Prostate gland (tissue), 2 donors: ENCODE data around the gene KCNQ5. TPM values are rescaled to one million over a fixed set of nuclear protein-coding genes. Genes with fewer than 3 reads are reported as not detected.

Experiments used
- DNase-seq: peaks from one replicate; pipeline ENCODE4 v3.0.0-alpha.2; 2019; ENCODE audit warnings: low spot score
- H3K27ac ChIP-seq, 2 donors: fragments of 200-600 bp; sonication (generic); 2 replicates each; pipeline ENCODE4 v1.5.1; 2017 to 2019
- H3K27me3 ChIP-seq: fragments of 200-600 bp; sonication (generic); replicated peaks from 2 replicates; pipeline ENCODE4 v1.5.1; 2019; ENCODE audit not compliant: insufficient read depth
- H3K36me3 ChIP-seq, 2 donors: fragments of 200-600 bp; sonication (generic); 1 replicate in 1 of 2; 2 replicates in 1 of 2; pipeline versions ENCODE4 v1.5.1 to v1.8.1; 2017 to 2019
- H3K4me1 ChIP-seq: fragments of 200-600 bp; sonication (generic); replicated peaks from 2 replicates; pipeline ENCODE4 v1.5.1; 2019
- H3K4me3 ChIP-seq, 2 donors: fragments of 200-600 bp; sonication (generic); 2 replicates each; pipeline ENCODE4 v1.5.1; 2017 to 2019
- H3K9me3 ChIP-seq: fragments of 200-600 bp; sonication (generic); 2 replicates; pipeline ENCODE4 v1.5.1; 2017
- CTCF ChIP-seq, 4 experiments: fragments of 200-600 bp in 2 of 4; fragments of 450-650 bp in 2 of 4; sonication (generic) in 2 of 4; IDR thresholded peaks; 1 replicate in 3 of 4; 2 replicates in 1 of 4; pipeline ENCODE4 v1.5.1; 2016 to 2019; ENCODE audit warnings: antibody characterized with exemption in 4 of 4, mild to moderate bottlenecking in 2 of 4, moderate library complexity in 2 of 4
- POLR2A ChIP-seq: fragments of 450-650 bp; IDR thresholded peaks from one replicate; pipeline ENCODE4 v1.6.1; 2016; ENCODE audit warnings: antibody characterized with exemption, mild to moderate bottlenecking
- POLR2AphosphoS5 ChIP-seq: sonication (generic); formaldehyde crosslinking; IDR thresholded peaks from one replicate; pipeline ENCODE4 v1.6.1; 2017; ENCODE audit warnings: antibody characterized with exemption
- WGBS: methylation state at CpG from one replicate; pipeline ENCODE4 v1.1.5; 2018; 5-methylcytosine and 5-hydroxymethylcytosine counted together
- intact Hi-C: fragments of 100-400 bp; cut with DNase I; formaldehyde crosslinking; loops from one replicate; pipeline ENCODE4 v1.14.2; 2022
- total RNA-seq, 2 donors: library from RNA; depleted of rRNA; stranded (reverse); fragments of >200 nt; gene quantifications; one replicate each; pipeline ENCODE4 v1.1.0, GENCODE V29; 2016

Gene KCNQ5
- total RNA-seq, 2 donors from 2014 or later, result 3.6 to 4.1 TPM

DNA sequence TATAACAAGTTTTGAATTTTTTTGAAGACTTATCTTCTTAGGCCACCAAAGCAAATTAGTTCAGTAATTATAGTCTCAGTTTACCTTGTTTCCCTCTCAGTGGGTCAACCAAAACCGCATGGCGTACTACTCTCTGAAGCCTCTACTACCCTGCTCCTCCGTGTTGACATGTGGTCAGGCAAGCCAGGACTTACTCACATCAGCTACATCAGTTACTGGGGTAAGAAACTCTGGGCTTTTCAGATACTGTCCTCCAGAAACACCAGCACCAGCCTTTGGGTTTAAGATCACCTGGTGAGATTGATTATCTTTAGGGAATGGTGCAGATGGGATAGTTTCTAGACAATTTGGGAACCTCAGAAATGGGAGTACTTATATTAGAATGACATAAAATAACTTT lies 55.1 kb downstream of the KCNQ5 start:
- TF ChIP-seq POLR2A, result no peak
- no peak for TF ChIP-seq POLR2AphosphoS5
- TF ChIP-seq CTCF (IDR thresholded peaks at IDR 0.05), result no peak
- Histone ChIP-seq H3K27me3 (no peaks in the 10 kb centered on the region), H3K4me1 (no peaks in the 10 kb centered on the region), H3K27ac (no peak overlapping the region), H3K36me3 (no peaks in the 10 kb centered on the region), H3K4me3 (no peak overlapping the region), H3K9me3 (no peaks in the 10 kb centered on the region)
- WGBS, result 81% methylated on average over 3 of the region's 3 CpGs
- DNase-seq, result no peak
- intact Hi-C loops, result no loop called here

DNA sequence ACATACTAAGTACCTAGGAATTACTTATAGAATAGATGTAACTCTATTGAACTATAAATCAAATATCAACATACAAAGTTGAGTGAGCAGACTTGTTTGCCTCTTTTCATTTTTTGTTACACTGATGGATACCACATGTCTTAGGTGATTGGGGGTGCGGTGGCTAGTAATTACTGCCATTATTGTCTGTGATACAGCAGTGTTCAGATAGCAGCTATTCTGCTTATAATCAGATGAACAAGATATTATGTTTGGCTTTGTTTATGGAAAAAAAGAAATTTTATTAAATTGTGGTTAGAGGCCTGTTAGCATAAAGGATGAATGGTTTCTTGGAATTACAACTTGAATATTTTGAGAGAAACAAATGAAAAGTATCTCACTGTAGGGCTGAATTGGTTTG lies 55.9 kb downstream of the KCNQ5 start:
- no peak for DNase-seq
- Histone ChIP-seq H3K4me1 (no peaks in the 10 kb centered on the region), H3K9me3 (no peaks in the 10 kb centered on the region), H3K27ac (no peak overlapping the region), H3K27me3 (no peaks in the 10 kb centered on the region), H3K36me3 (no peaks in the 10 kb centered on the region), H3K4me3 (no peak overlapping the region)
- intact Hi-C loops, result no loop called here
- WGBS, result 65% methylated on average over 1 of the region's 1 CpG
- TF ChIP-seq POLR2A, result no peak
- TF ChIP-seq POLR2AphosphoS5, result no peak

DNA sequence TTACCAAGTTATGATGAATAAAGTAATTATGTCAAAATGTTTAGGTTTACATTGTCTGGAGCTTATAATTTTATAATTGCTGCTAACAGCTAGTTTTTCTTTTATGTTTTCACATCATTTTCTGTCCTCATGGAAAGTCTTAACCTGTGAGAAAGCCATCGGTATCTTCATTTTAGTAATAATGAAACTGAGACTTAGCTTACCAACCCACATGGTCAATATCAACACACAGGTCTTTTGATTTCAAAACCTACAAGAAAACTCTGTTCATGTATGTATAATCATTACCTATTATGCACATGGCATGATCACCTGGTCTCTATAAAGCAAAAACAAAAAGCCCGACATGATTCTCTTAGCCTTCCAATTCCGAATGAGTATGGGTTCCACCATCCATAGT lies 61.9 kb downstream of the KCNQ5 start:
- TF ChIP-seq CTCF (IDR thresholded peaks at IDR 0.05) (no peak), POLR2A (no peak), POLR2AphosphoS5 (no peak)
- Histone ChIP-seq H3K4me3 (no peak overlapping the region), H3K36me3 (no peaks in the 10 kb centered on the region), H3K27ac (no peak overlapping the region), H3K4me1 (no peaks in the 10 kb centered on the region), H3K27me3 (no peaks in the 10 kb centered on the region), H3K9me3 (no peaks in the 10 kb centered on the region)
- DNase-seq, result no peak
- 94% methylated on average over 3 of the region's 3 CpGs for WGBS
- intact Hi-C loops, result no loop called here

DNA sequence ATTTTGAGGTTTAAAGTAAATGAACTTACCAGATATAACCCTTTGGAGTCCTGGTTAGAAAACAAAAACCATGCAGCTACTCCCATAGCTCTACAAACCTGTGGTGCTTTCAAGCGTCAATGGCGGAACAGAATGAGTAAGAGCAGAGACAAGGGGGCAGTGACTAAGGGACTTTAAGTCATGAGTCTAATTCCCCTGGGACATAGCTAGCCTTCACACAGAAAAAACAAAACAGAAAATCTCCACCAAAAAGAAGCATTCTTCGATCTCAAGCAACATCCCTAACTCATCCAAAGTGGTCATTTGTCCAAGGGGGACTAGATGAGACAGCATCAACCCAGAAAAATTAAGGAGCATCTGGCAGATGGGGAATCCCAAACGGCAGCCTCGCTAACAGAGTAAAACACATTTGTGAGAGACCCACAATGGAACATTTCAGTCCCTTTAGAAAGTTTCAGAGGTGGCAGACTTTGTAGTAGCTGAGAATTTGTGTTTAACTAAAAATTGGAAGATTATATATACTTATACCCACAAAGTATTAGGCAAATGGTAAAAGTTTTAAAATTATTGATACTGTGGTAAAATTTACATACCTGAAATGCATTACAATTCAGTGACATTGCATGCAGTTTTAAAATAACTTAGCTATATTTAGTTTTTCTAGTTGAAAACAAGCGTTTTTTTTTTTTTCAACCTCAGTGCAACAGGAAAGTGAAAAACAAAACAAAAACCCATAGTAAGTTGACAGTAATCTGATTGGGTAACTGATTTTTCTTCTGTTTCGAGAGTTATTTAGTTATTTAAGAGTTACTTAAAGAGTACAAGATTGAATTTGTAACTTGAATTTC lies 67.5 kb downstream of the KCNQ5 start:
- 91% methylated on average over 7 of the region's 7 CpGs for WGBS
- no peaks in the 10 kb centered on the region for H3K9me3 ChIP-seq
- TF ChIP-seq POLR2AphosphoS5 (no peak), CTCF (IDR thresholded peaks at IDR 0.05) (no peak), POLR2A (no peak)
- no peaks in the 10 kb centered on the region for H3K4me1 ChIP-seq
- H3K4me3 ChIP-seq, result no peak overlapping the region
- no peak overlapping the region for H3K27ac ChIP-seq
- no peak for DNase-seq
- no peaks in the 10 kb centered on the region for H3K36me3 ChIP-seq
- no peaks in the 10 kb centered on the region for H3K27me3 ChIP-seq
- intact Hi-C loops, result no loop called here

- 92% methylated on average over 6 of the region's 6 CpGs for WGBS
- no peak overlapping the region for H3K27ac ChIP-seq
- no peaks in the 10 kb centered on the region for H3K36me3 ChIP-seq
- no peaks in the 10 kb centered on the region for H3K4me1 ChIP-seq
- no peaks in the 10 kb centered on the region for H3K27me3 ChIP-seq
- H3K4me3 ChIP-seq, result no peak overlapping the region
- no peak for DNase-seq
- intact Hi-C loops, result no loop called here
- TF ChIP-seq POLR2AphosphoS5 (no peak), CTCF (IDR thresholded peaks at IDR 0.05) (no peak), POLR2A (no peak)
- no peaks in the 10 kb centered on the region for H3K9me3 ChIP-seq
These were observed 69.4 kb downstream of the KCNQ5 start for GRCh38 chr6:72691249-72691648.
